DOHH2 (cell line): ENCODE measurements around the gene STING1.

Source experiments
- H3F3A ChIP-seq: fragments of 200-600 bp; sonication (generic), shearing (Covaris generic); 2 replicates; pipeline ENCODE4 v1.6.0; 2016; ENCODE audit warnings: antibody characterized with exemption, mild to moderate bottlenecking; ENCODE audit not compliant: control insufficient read depth, insufficient read depth
- H3K27ac ChIP-seq: fragments of 200-600 bp; sonication (generic); 2 replicates; pipeline ENCODE4 v1.5.1; 2014; ENCODE audit warnings: low read depth, mild to moderate bottlenecking, low read length, moderate library complexity
- H3K27me3 ChIP-seq: fragments of 200-600 bp; sonication (generic); 2 replicates; pipeline ENCODE4 v1.6.1; 2014; ENCODE audit warnings: mild to moderate bottlenecking, low read length, mixed read lengths; ENCODE audit not compliant: control insufficient read depth
- H3K36me3 ChIP-seq: fragments of 200-600 bp; sonication (generic); 2 replicates; pipeline ENCODE4 v1.6.1; 2014; ENCODE audit warnings: mild to moderate bottlenecking, low read length, moderate library complexity, mixed read lengths; ENCODE audit not compliant: control insufficient read depth
- H3K4me1 ChIP-seq: fragments of 200-600 bp; sonication (generic); 2 replicates; pipeline ENCODE4 v1.6.1; 2014; ENCODE audit warnings: mild to moderate bottlenecking, low read length, mixed read lengths; ENCODE audit not compliant: control insufficient read depth
- H3K4me2 ChIP-seq: fragments of 200-600 bp; sonication (generic); 2 replicates; pipeline ENCODE4 v1.6.0; 2014; ENCODE audit warnings: mild to moderate bottlenecking, low read length, moderate library complexity
- H3K4me3 ChIP-seq: fragments of 200-600 bp; sonication (generic); 2 replicates; pipeline ENCODE4 v1.5.1; 2014; ENCODE audit warnings: mild to moderate bottlenecking, low read length, mixed read lengths
- H3K79me2 ChIP-seq: fragments of 200-600 bp; sonication (generic); 2 replicates; pipeline ENCODE4 v1.6.1; 2014; ENCODE audit warnings: mild to moderate bottlenecking, low read length, mixed read lengths; ENCODE audit not compliant: control insufficient read depth
- H3K9me2 ChIP-seq: fragments of 200-600 bp; sonication (generic); replicated peaks from 2 replicates; pipeline ENCODE4 v1.6.1; 2014; ENCODE audit warnings: mild to moderate bottlenecking, low read length, mixed read lengths; ENCODE audit not compliant: control insufficient read depth
- H3K9me3 ChIP-seq: fragments of 200-600 bp; sonication (generic); 2 replicates; pipeline ENCODE4 v1.6.1; 2014; ENCODE audit warnings: antibody characterized with exemption, low read length, mixed read lengths; ENCODE audit not compliant: control insufficient read depth, insufficient read depth
- H4K20me1 ChIP-seq: fragments of 200-600 bp; sonication (generic); 2 replicates; pipeline ENCODE4 v1.6.0; 2014; ENCODE audit warnings: low read depth, mild to moderate bottlenecking, antibody characterized with exemption, low read length, moderate library complexity; ENCODE audit not compliant: control insufficient read depth, insufficient read depth
- CTCF ChIP-seq: fragments of 200-600 bp; sonication (generic); IDR thresholded peaks from one replicate; pipeline ENCODE4 v1.5.1; 2014; ENCODE audit warnings: antibody characterized with exemption, mild to moderate bottlenecking, low read depth, low read length; ENCODE audit not compliant: poor library complexity, severe bottlenecking
- EZH2phosphoT487 ChIP-seq: fragments of 200-600 bp; sonication (generic); IDR thresholded peaks from 2 replicates; pipeline ENCODE4 v1.6.1; 2017; ENCODE audit warnings: borderline replicate concordance, mild to moderate bottlenecking, antibody characterized with exemption, low read length, moderate library complexity, mixed read lengths

Gene STING1

GRCh38 chr5:139461176-139461575, 21.4 kb downstream of the STING1 start:
- no peak overlapping the region for H3K4me2 ChIP-seq
- no peak overlapping the region for H3K27ac ChIP-seq
- no peaks in the 10 kb centered on the region for H3K36me3 ChIP-seq
- no peaks in the 10 kb centered on the region for H3K9me2 ChIP-seq
- H3K4me3 ChIP-seq: no peak overlapping the region
- H3K9me3 ChIP-seq: no peaks in the 10 kb centered on the region
- no peaks in the 10 kb centered on the region for H3F3A ChIP-seq
- H3K4me1 ChIP-seq: 0 out of 2 replicates have a peak, but pooled peaks cover 5% of the 10 kb centered on the region
- TF ChIP-seq CTCF (no peak), EZH2phosphoT487 (no peak)
- H3K27me3 ChIP-seq: peaks cover 7% of the 10 kb centered on the region; the same call in 1 of the 2 replicates
- H3K79me2 ChIP-seq: no peaks in the 10 kb centered on the region
- H4K20me1 ChIP-seq: no peaks in the 10 kb centered on the region

- Histone ChIP-seq H3F3A (no peaks in the 10 kb centered on the region), H3K36me3 (no peaks in the 10 kb centered on the region), H3K9me3 (no peaks in the 10 kb centered on the region), H4K20me1 (no peaks in the 10 kb centered on the region), H3K4me2 (no peak overlapping the region), H3K4me3 (no peak overlapping the region), H3K9me2 (no peaks in the 10 kb centered on the region), H3K27ac (no peak overlapping the region), H3K4me1 (0 out of 2 replicates have a peak, but pooled peaks cover 5% of the 10 kb centered on the region), H3K79me2 (no peaks in the 10 kb centered on the region), H3K27me3 (peaks cover 7% of the 10 kb centered on the region; the same call in 1 of the 2 replicates)
- no peak for TF ChIP-seq CTCF
- no peak for TF ChIP-seq EZH2phosphoT487
These were observed 22.1 kb downstream of the STING1 start for GRCh38 chr5:139460455-139460854.

GRCh38 chr5:139459451-139459934, 23.1 kb downstream of the STING1 start:
- Histone ChIP-seq H3K4me2 (no peak overlapping the region), H3F3A (no peaks in the 10 kb centered on the region), H4K20me1 (no peaks in the 10 kb centered on the region), H3K9me2 (no peaks in the 10 kb centered on the region), H3K27me3 (peaks cover 7% of the 10 kb centered on the region; the same call in 1 of the 2 replicates), H3K79me2 (no peaks in the 10 kb centered on the region), H3K4me3 (no peak overlapping the region), H3K36me3 (no peaks in the 10 kb centered on the region), H3K4me1 (0 out of 2 replicates have a peak, but pooled peaks cover 5% of the 10 kb centered on the region), H3K9me3 (no peaks in the 10 kb centered on the region), H3K27ac (no peak overlapping the region)
- TF ChIP-seq CTCF: no peak
- TF ChIP-seq EZH2phosphoT487: no peak
